ENCODE results near the gene TECR. TPM values are rescaled to one million over a fixed set of nuclear protein-coding genes. Genes with fewer than 3 reads are reported as not detected.
"Not testable (repeated sequence)": the region's sequence is repeated elsewhere in the genome, so short reads cannot be mapped to it uniquely, and the experiment has no call there.

Gene TECR
- total RNA-seq, 1 experiment from 2014 or later: 164 TPM

DNA sequence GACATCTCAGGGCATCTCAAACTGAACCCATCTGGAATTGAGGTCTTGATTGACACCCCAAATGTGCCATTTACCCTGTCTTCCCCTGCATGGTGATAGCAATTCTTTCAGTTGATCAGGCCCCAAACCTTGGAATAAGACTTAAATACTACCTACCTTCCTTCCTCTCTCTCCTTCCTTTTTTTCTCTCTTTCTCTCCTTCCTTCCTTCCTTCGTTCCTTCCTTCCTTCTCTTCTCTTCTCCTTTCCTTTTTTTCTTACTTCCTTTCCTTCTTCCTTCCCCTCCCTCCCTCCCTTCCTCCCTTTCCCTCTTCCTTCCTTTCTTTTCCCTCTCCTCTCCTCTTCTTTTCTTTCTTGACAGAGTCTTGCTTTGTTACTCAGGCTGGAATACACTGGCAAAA, 26.1 kb upstream of the TECR start:
- TF ChIP-seq, protein P1, sequence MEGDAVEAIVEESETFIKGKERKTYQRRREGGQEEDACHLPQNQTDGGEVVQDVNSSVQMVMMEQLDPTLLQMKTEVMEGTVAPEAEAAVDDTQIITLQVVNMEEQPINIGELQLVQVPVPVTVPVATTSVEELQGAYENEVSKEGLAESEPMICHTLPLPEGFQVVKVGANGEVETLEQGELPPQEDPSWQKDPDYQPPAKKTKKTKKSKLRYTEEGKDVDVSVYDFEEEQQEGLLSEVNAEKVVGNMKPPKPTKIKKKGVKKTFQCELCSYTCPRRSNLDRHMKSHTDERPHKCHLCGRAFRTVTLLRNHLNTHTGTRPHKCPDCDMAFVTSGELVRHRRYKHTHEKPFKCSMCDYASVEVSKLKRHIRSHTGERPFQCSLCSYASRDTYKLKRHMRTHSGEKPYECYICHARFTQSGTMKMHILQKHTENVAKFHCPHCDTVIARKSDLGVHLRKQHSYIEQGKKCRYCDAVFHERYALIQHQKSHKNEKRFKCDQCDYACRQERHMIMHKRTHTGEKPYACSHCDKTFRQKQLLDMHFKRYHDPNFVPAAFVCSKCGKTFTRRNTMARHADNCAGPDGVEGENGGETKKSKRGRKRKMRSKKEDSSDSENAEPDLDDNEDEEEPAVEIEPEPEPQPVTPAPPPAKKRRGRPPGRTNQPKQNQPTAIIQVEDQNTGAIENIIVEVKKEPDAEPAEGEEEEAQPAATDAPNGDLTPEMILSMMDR (conservative IDR thresholded peaks at IDR 0.05): no peak
- Mint-ChIP-seq H3K36me3 (ENCODE audit: insufficient read depth in 1 of 3, low read depth in 3 of 3) (no peaks in the 10 kb centered on the region), H3K4me1 (peaks cover 5 to 11% of the 10 kb centered on the region in 2 experiments; a peak in 3 of 4 replicates), H3K27me3 (ENCODE audit: low read depth) (peaks cover 8% of the 10 kb centered on the region), H3K27ac (no peak overlapping the region), H3K9me3 (no peaks in the 10 kb centered on the region), H3K4me3 (no peak overlapping the region)
- DNase-seq: no peak
- Histone ChIP-seq H4K91ac (ENCODE audit: insufficient read length, low read depth, low read length) (no peak overlapping the region), H2BK12ac (ENCODE audit: insufficient read length, low read depth, low read length) (no peak overlapping the region), H3K4ac (ENCODE audit: low read depth, low read length) (no peak overlapping the region), H3K56ac (ENCODE audit: insufficient read length, low read depth, low read length) (no peak overlapping the region), H4K20me1 (ENCODE audit: control insufficient read depth, insufficient read depth, insufficient read length) (no peaks in the 10 kb centered on the region), H3K14ac (ENCODE audit: insufficient read depth, low read length) (no peak overlapping the region), H3T11ph (ENCODE audit: low read length) (no peak overlapping the region), H3K23me2 (ENCODE audit: insufficient read length, low read depth, low read length, poor library complexity, severe bottlenecking) (no peaks in the 10 kb centered on the region), H3K79me2 (ENCODE audit: insufficient read depth, low read length) (no peaks in the 10 kb centered on the region), H2BK15ac (ENCODE audit: low read depth, low read length) (no peak overlapping the region), H2BK120ac (ENCODE audit: low read depth, low read length, poor library complexity, severe bottlenecking) (no peak overlapping the region), H3K23ac (ENCODE audit: insufficient read length, low read depth, low read length) (no peak overlapping the region), H3K9me3 (ENCODE audit: control insufficient read depth, low read depth, low read length) (no peaks in the 10 kb centered on the region), H2BK5ac (ENCODE audit: insufficient read length, low read length) (no peak overlapping the region), H3K9ac (ENCODE audit: extremely low read depth, insufficient read length, low read length) (no peak overlapping the region), H4K5ac (ENCODE audit: insufficient read length, low read depth, low read length) (no peak overlapping the region), H3K4me1 (ENCODE audit: insufficient read depth, low read length) (no peaks in the 10 kb centered on the region), H3K18ac (ENCODE audit: insufficient read length, low read depth, low read length) (no peak overlapping the region), H2BK20ac (ENCODE audit: low read depth, low read length, poor library complexity, severe bottlenecking) (no peak overlapping the region), H2AK5ac (ENCODE audit: insufficient read length, low read length) (no peak overlapping the region), H2AFZ (ENCODE audit: low read length) (no peak overlapping the region), H3K27ac (ENCODE audit: insufficient read length, low read depth, low read length) (no peak overlapping the region), H4K8ac (replicated peaks; ENCODE audit: insufficient read length, low read depth, low read length) (no peak overlapping the region), H3K27me3 (ENCODE audit: insufficient read depth, low read length) (no peaks in the 10 kb centered on the region), H3K79me1 (ENCODE audit: insufficient read depth, low read depth, low read length, poor library complexity, severe bottlenecking) (no peaks in the 10 kb centered on the region), H3K4me2 (ENCODE audit: insufficient read depth, insufficient read length, low read length) (no peak overlapping the region)
- WGBS (ENCODE audit: extremely low coverage, insufficient read length, low lambda C conversion rate): no CpG with 5 or more reads among the region's 1 CpG

DNA sequence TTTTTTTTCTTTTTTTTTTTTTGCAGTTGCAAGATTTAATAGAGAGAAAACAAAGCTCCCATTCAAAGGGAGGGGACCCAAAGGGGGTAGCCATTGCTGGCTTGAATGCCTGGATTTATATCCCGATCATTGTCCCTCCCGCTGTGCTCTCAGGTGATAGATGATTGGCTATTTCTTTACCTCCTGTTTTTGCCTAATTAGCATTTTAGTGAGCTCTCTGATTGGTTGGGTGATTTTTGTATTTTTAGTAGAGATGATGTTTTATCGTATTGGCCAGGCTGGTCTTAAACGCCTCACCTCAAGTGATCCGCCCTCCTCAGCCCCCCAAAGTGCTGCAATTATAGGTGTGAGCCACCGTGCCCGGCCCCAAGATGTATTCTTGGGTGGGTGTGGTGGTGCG, 24.8 kb upstream of the TECR start:
- H3K27ac Mint-ChIP-seq; H3K23ac ChIP-seq (ENCODE audit: insufficient read length, low read depth, low read length); H2AFZ ChIP-seq (ENCODE audit: low read length); H3K4me3 Mint-ChIP-seq; H3K9me3 Mint-ChIP-seq; H3K27ac ChIP-seq (ENCODE audit: insufficient read length, low read depth, low read length); H3K23me2 ChIP-seq (ENCODE audit: insufficient read length, low read depth, low read length, poor library complexity, severe bottlenecking); H4K20me1 ChIP-seq (ENCODE audit: control insufficient read depth, insufficient read depth, insufficient read length); H3K4me2 ChIP-seq (ENCODE audit: insufficient read depth, insufficient read length, low read length); H3K56ac ChIP-seq (ENCODE audit: insufficient read length, low read depth, low read length); H3K18ac ChIP-seq (ENCODE audit: insufficient read length, low read depth, low read length); H3K4ac ChIP-seq (ENCODE audit: low read depth, low read length); H3K79me1 ChIP-seq (ENCODE audit: insufficient read depth, low read depth, low read length, poor library complexity, severe bottlenecking); H2BK120ac ChIP-seq (ENCODE audit: low read depth, low read length, poor library complexity, severe bottlenecking); H3T11ph ChIP-seq (ENCODE audit: low read length); H3K36me3 Mint-ChIP-seq (ENCODE audit: insufficient read depth in 1 of 3, low read depth in 3 of 3); H3K4me1 ChIP-seq (ENCODE audit: insufficient read depth, low read length); H2BK20ac ChIP-seq (ENCODE audit: low read depth, low read length, poor library complexity, severe bottlenecking); H2BK5ac ChIP-seq (ENCODE audit: insufficient read length, low read length); H4K8ac ChIP-seq (replicated peaks; ENCODE audit: insufficient read length, low read depth, low read length); H3K9me3 ChIP-seq (ENCODE audit: control insufficient read depth, low read depth, low read length); H3K9ac ChIP-seq (ENCODE audit: extremely low read depth, insufficient read length, low read length); H3K27me3 Mint-ChIP-seq (ENCODE audit: low read depth); H3K14ac ChIP-seq (ENCODE audit: insufficient read depth, low read length); H2BK12ac ChIP-seq (ENCODE audit: insufficient read length, low read depth, low read length); H3K79me2 ChIP-seq (ENCODE audit: insufficient read depth, low read length); DNase-seq; H4K5ac ChIP-seq (ENCODE audit: insufficient read length, low read depth, low read length); H4K91ac ChIP-seq (ENCODE audit: insufficient read length, low read depth, low read length); H2BK15ac ChIP-seq (ENCODE audit: low read depth, low read length); H3K27me3 ChIP-seq (ENCODE audit: insufficient read depth, low read length); H2AK5ac ChIP-seq (ENCODE audit: insufficient read length, low read length): not testable (repeated sequence)
- no CpG with 5 or more reads among the region's 8 CpGs for WGBS (ENCODE audit: extremely low coverage, insufficient read length, low lambda C conversion rate)
- peaks cover 5 to 11% of the 10 kb centered on the region in 2 experiments; a peak in 3 of 4 replicates for H3K4me1 Mint-ChIP-seq

Data from H9 (cell line).